K562 (cell line): ENCODE results near the gene BCORL1. TPM values are rescaled to one million over a fixed set of nuclear protein-coding genes. Genes with fewer than 3 reads are reported as not detected.

Source experiments
- ATAC-seq: fragments of 200-7000 bp; cut with Tn5 transposase; 3 replicates; pipeline ENCODE4 v1.9.1; 2020; ENCODE audit warnings: moderate library complexity
- BruUV-seq: library from RNA; stranded (reverse); fragments of 400-500 nt; replicated peaks from 2 replicates; lab custom pipeline; 2021; lab: Mats Ljungman, UMichigan
- CTCF ChIA-PET: fragments of 300-600 bp; formaldehyde crosslinking; extraction: SDS; loops from one replicate; lab custom pipeline; 2021; ENCODE audit warnings: low intra/inter-chr PET ratio; lab: Yijun Ruan, JAX
- POLR2A ChIA-PET: fragments of 300-600, 350-650 bp; sonication (Branson Sonifier 250); formaldehyde crosslinking; extraction: SDS; loops from one replicate; lab custom pipeline; 2021; ENCODE audit warnings: antibody characterized with exemption, inconsistent platforms; lab: Yijun Ruan, JAX
- DNase-seq, 4 experiments: peaks; one replicate each; pipeline versions ENCODE4 v3.0.0 to v3.0.0-alpha.2; 2011 to 2018; ENCODE audit warnings: low spot score in 3 of 4, mixed read lengths in 3 of 4; ENCODE audit errors: extremely low read depth in 1 of 4
- FAIRE-seq: peaks from 2 replicates; lab custom pipeline; 2011; peaks lifted over from hg19 to GRCh38; lab: Jason Lieb, UNC
- H2AFZ ChIP-seq: 2 replicates; pipeline ENCODE4 v1.6.0; 2011; ENCODE audit warnings: low read depth, low read length, control low read depth, inconsistent platforms
- H3K27ac ChIP-seq: fragments of 200-600 bp; 3 replicates; pipeline ENCODE4 v1.8.0; 2011; ENCODE audit warnings: low read depth, mild to moderate bottlenecking, control low read depth, inconsistent platforms, low read length, moderate library complexity, mixed read lengths; ENCODE audit errors: extremely low read depth
- H3K27me3 ChIP-seq, 2 experiments: fragments of 300-600 bp in 1 of 2; 2 replicates in 1 of 2; 3 replicates in 1 of 2; pipeline versions ENCODE4 v1.6.0 to v1.8.0; 2011; ENCODE audit warnings: inconsistent platforms in 2 of 2, low read length in 2 of 2, mild to moderate bottlenecking in 1 of 2, mixed read lengths in 1 of 2, moderate library complexity in 1 of 2; ENCODE audit not compliant: control insufficient read depth in 2 of 2, insufficient read depth in 2 of 2
- H3K36me3 ChIP-seq: fragments of 300-600 bp; 3 replicates; pipeline ENCODE4 v1.8.0; 2011; ENCODE audit warnings: mild to moderate bottlenecking, low read length, inconsistent platforms; ENCODE audit not compliant: control insufficient read depth, insufficient read depth
- H3K4me1 ChIP-seq, 2 experiments: fragments of 200-600 bp in 1 of 2; replicated peaks in 1 of 2; 2 replicates in 1 of 2; 3 replicates in 1 of 2; pipeline versions ENCODE4 v1.5.1 to v1.8.0; 2011; ENCODE audit warnings: inconsistent platforms in 2 of 2, low read length in 2 of 2, mild to moderate bottlenecking in 1 of 2, mixed read lengths in 1 of 2, moderate library complexity in 1 of 2; ENCODE audit not compliant: control insufficient read depth in 2 of 2, insufficient read depth in 2 of 2
- H3K4me2 ChIP-seq: 2 replicates; pipeline ENCODE4 v1.6.1; 2011; ENCODE audit warnings: low read length, control low read depth, inconsistent platforms, mixed read lengths; ENCODE audit not compliant: insufficient read depth
- H3K4me3 ChIP-seq: fragments of 200-600 bp; sonication (generic), shearing (Covaris generic); 2 replicates; pipeline ENCODE4 v1.5.1; 2016; ENCODE audit warnings: control low read depth, inconsistent platforms
- H3K79me2 ChIP-seq: fragments of 200-600 bp; 3 replicates; pipeline ENCODE4 v1.8.0; 2011; ENCODE audit warnings: low read length, inconsistent platforms; ENCODE audit not compliant: control insufficient read depth, insufficient read depth
- H3K9ac ChIP-seq, 2 experiments: 2 replicates each; pipeline versions ENCODE4 v1.6.0 to v1.6.1; 2011; ENCODE audit warnings: low read depth in 2 of 2, low read length in 2 of 2, control low read depth in 1 of 2, inconsistent platforms in 1 of 2, mild to moderate bottlenecking in 1 of 2, mixed read lengths in 1 of 2; ENCODE audit not compliant: insufficient read depth in 1 of 2
- H3K9me1 ChIP-seq: one replicate; pipeline ENCODE4 v1.6.0; 2011; ENCODE audit warnings: inconsistent platforms, mild to moderate bottlenecking, low read length, moderate library complexity; ENCODE audit not compliant: control insufficient read depth, insufficient read depth
- H3K9me3 ChIP-seq: replicated peaks from 2 replicates; pipeline ENCODE4 v1.5.1; 2011; ENCODE audit warnings: low read depth, low read length, inconsistent platforms; ENCODE audit not compliant: control insufficient read depth, insufficient read depth
- H4K20me1 ChIP-seq: replicated peaks from 2 replicates; pipeline ENCODE4 v1.6.1; 2011; ENCODE audit warnings: low read length, inconsistent platforms, mixed read lengths; ENCODE audit not compliant: control insufficient read depth, insufficient read depth
- CBFA2T2 ChIP-seq: fragments of 450-650 bp; conservative IDR thresholded peaks from 2 replicates; pipeline ENCODE4 v1.6.1; 2017; ENCODE audit warnings: mild to moderate bottlenecking
- CBFA2T3 ChIP-seq: fragments of 450-650 bp; IDR thresholded peaks from 2 replicates; pipeline ENCODE4 v1.6.1; 2017
- CTCF ChIP-seq, 3 experiments: IDR thresholded peaks in 2 of 3; conservative IDR thresholded peaks in 1 of 3; 2 replicates each; pipeline ENCODE4 v1.5.1; 2011 to 2012; ENCODE audit warnings: low read length in 3 of 3, mild to moderate bottlenecking in 3 of 3, control low read depth in 2 of 3, improper control_type of control experiment in 1 of 3, inconsistent platforms in 1 of 3, low read depth in 1 of 3, mixed read lengths in 1 of 3, moderate library complexity in 1 of 3; ENCODE audit not compliant: insufficient read depth in 2 of 3
- DACH1 ChIP-seq: fragments of 450-650 bp; IDR thresholded peaks from 2 replicates; pipeline ENCODE4 v1.6.1; 2018; ENCODE audit not compliant: partially characterized antibody
- NFIC ChIP-seq: fragments of 450-650 bp; IDR thresholded peaks from 2 replicates; pipeline ENCODE4 v1.6.1; 2017; ENCODE audit warnings: mild to moderate bottlenecking, inconsistent platforms
- PHTF2 ChIP-seq: fragments of 250-450 bp; sonication (Bioruptor Pico); IDR thresholded peaks from 2 replicates; pipeline ENCODE4 v1.5.0; 2021; ENCODE audit warnings: mild to moderate bottlenecking
- TFAP4 ChIP-seq: sonication (generic); formaldehyde crosslinking; IDR thresholded peaks from 2 replicates; pipeline ENCODE4 v1.8.0; 2022; ENCODE audit warnings: missing genetic modification reagents, mild to moderate bottlenecking, moderate library complexity, borderline replicate concordance
- ZKSCAN1 ChIP-seq: fragments of 150-350 bp; IDR thresholded peaks from 2 replicates; pipeline ENCODE4 v1.6.1; 2016; ENCODE audit warnings: low read depth, low read length
- ZNF766 ChIP-seq: fragments of 200-800 bp; sonication (Bioruptor generic); conservative IDR thresholded peaks from 2 replicates; pipeline ENCODE4 v1.6.1; 2016; ENCODE audit warnings: missing genetic modification characterization, missing compliant biosample characterization
- whole genome bisulfite sequencing: fragments of 100-300 bp; shearing (Covaris generic); methylation state at CpG from one replicate; pipeline ENCODE4 v1.1.6; 2016; ENCODE audit warnings: low coverage, mixed read lengths; ENCODE audit not compliant: insufficient coverage; ENCODE audit errors: missing lambda C conversion rate; 5-methylcytosine and 5-hydroxymethylcytosine counted together
- in situ Hi-C: fragments of 300-500 bp; cut with MboI; formaldehyde crosslinking; loops from 4 replicates; pipeline ENCODE4 v1.15.0; 2018; ENCODE audit warnings: inconsistent platforms, mixed read lengths
- intact Hi-C: fragments of 100-400 bp; cut with micrococcal nuclease; formaldehyde crosslinking; loops from 2 replicates; pipeline ENCODE4 v1.14.2; 2022
- polyA plus RNA-seq, 8 experiments: library from polyadenylated mRNA; depleted of rRNA in 4 of 8; stranded (reverse) in 5 of 8; unstranded in 3 of 8; fragments of >200 nt; fragmentation: Nextera tagmentation in 2 of 8; fragmentation: Illumina TruSeq in 1 of 8; extraction: Ambion mirVana in 2 of 8; extraction: Trizol in 1 of 8; gene quantifications; 2 replicates each; pipeline versions ENCODE4 v1.2.1 to v1.2.3, GENCODE V29; 2011 to 2014; ENCODE audit warnings: inconsistent platforms in 1 of 8, missing spikeins in 1 of 8
- total RNA-seq, 7 experiments: library from RNA; depleted of rRNA in 6 of 7; stranded (reverse); fragments of >200 nt in 6 of 7; fragmentation: Illumina TruSeq in 2 of 7; extraction: Trizol in 2 of 7; gene quantifications; 2 replicates each; pipeline versions ENCODE4 v1.2.1 to v1.2.3, GENCODE V29; 2011 to 2021; ENCODE audit warnings: low replicate concordance in 1 of 7

The BCORL1 gene
- total and polyA plus RNA-seq, 9 of the 15 experiments (the other 6 are each of a cell fraction or from before 2014, with no cell fraction given): 0.48 to 29.6 (median 2.1) TPM

DNA sequence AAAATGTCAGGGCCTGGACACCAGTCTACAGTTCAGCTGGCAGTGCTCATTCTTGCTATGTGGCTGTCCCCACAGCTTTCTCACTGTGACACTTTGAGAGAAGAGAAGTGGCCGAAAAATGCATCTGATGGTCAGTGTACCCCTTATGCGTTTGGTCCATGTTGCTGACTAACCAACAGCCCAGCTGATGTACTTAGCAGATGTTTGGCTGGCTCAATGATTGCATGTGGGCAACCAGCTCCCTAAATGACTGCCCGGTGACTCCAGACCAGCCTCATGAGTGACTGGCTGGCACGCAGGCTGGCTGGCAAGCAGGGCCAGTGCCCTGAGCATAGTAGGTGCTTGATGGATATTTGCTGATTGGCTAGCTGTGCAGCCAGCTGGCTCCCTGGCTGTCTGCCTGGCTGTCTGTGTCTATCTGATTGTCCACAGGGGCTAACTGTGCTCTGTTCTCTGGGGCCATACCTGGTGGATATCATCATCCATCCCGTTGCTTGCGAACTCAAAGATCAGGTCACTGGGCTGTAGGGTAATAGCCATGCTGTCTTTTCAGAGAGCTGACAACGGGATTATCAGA, 98.4 kb downstream of the BCORL1 start:
- Histone ChIP-seq H3K36me3 (peaks cover 62% of the 10 kb centered on the region; the same call in 2 of the 3 replicates), H2AFZ (no peak overlapping the region), H3K4me2 (no peak overlapping the region), H3K4me3 (no peak overlapping the region), H3K9ac (peak overlapping the region in 1 of 2 experiments; percentile 65; a peak in 2 of 4 replicates), H3K9me1 (peaks cover 6% of the 10 kb centered on the region), H3K9me3 (no peaks in the 10 kb centered on the region), H3K27ac (no peak overlapping the region; the same call in 2 of the 3 replicates), H3K4me1 (peaks cover 48% of the 10 kb centered on the region in 2 experiments), H4K20me1 (no peaks in the 10 kb centered on the region), H3K27me3 (no peaks in the 10 kb centered on the region), H3K79me2 (peaks cover 50% of the 10 kb centered on the region)
- intact Hi-C loops: loop anchor here (1.0 to 5.0 kb wide), 3 partner anchors 40 to 111 kb away; partner anchors contain the start of gene RAB33A
- TF ChIP-seq ZKSCAN1: peak; percentile 87
- TF ChIP-seq CBFA2T2: peak; percentile 22
- TF ChIP-seq NFIC: peak; percentile 30
- TF ChIP-seq PHTF2 (CRISPR knock-in tag): no peak
- TF ChIP-seq ZNF766 (CRISPR knock-in tag): no peak
- TF ChIP-seq DACH1: peak; percentile 45
- TF ChIP-seq CBFA2T3: peak; percentile 44; the same call in 1 of the 2 replicates
- TF ChIP-seq CTCF (IDR thresholded peaks at IDR 0.05 in 2 of 3, conservative IDR thresholded peaks at IDR 0.05 in 1 of 3; ENCODE audit: insufficient read depth in 2 of 3, low read depth in 1 of 3, low read length in 3 of 3): no peak
- peak; percentile 75 for TF ChIP-seq TFAP4 (CRISPR knock-in tag)
- ATAC-seq: peak; percentile 3; the same call in 2 of the 3 replicates
- no TSS peak for BruUV-seq
- POLR2A ChIA-PET: interaction anchor here (1.0 to 2.7 kb wide), 3 partner anchors 17 to 117 kb away, joined by 3 to 12 read pairs (median 3); no protein-coding TSS in a partner anchor
- peak in 1 of 4 experiments; percentile 47 for DNase-seq
- FAIRE-seq: no peak
- WGBS: 54% methylated on average over 6 of the region's 7 CpGs
- CTCF ChIA-PET: interaction anchor here (0.6 to 1.7 kb wide), 2 partner anchors 27 to 112 kb away, joined by 3 to 12 read pairs; no protein-coding TSS in a partner anchor
- in situ Hi-C loops: no loop called here
